GM23338 (cell line): Measurements from ENCODE around the gene AOPEP. TPM values are rescaled to one million over a fixed set of nuclear protein-coding genes. Genes with fewer than 3 reads are reported as not detected.

Source experiments
- ATAC-seq: fragments of 200-7000 bp; cut with Tn5 transposase; 3 replicates; pipeline ENCODE4 v1.9.1; 2020
- DNase-seq: peaks from one replicate; pipeline ENCODE4 v3.0.0-alpha.2; 2015; ENCODE audit warnings: low spot score
- H2AFZ ChIP-seq: fragments of 200-600 bp; sonication (generic); 2 replicates; pipeline ENCODE4 v1.8.0; 2016; ENCODE audit warnings: antibody characterized with exemption, mild to moderate bottlenecking, moderate library complexity
- H3F3A ChIP-seq: fragments of 200-600 bp; sonication (generic); replicated peaks from 2 replicates; pipeline ENCODE4 v1.8.0; 2017; ENCODE audit warnings: antibody characterized with exemption, mixed run types, low read depth
- H3K27ac ChIP-seq: fragments of 200-600 bp; sonication (generic); 2 replicates; pipeline ENCODE4 v1.6.1; 2016; ENCODE audit warnings: low read depth
- H3K27me3 ChIP-seq: fragments of 200-600 bp; sonication (generic); 2 replicates; pipeline ENCODE4 v1.8.0; 2016; ENCODE audit warnings: mild to moderate bottlenecking, mixed run types, moderate library complexity; ENCODE audit not compliant: insufficient read depth
- H3K36me3 ChIP-seq: fragments of 200-600 bp; sonication (generic); 2 replicates; pipeline ENCODE4 v1.8.0; 2016; ENCODE audit warnings: mild to moderate bottlenecking; ENCODE audit not compliant: insufficient read depth
- H3K4me1 ChIP-seq: fragments of 200-600 bp; sonication (generic); 2 replicates; pipeline ENCODE4 v1.8.0; 2016; ENCODE audit warnings: mild to moderate bottlenecking, moderate library complexity; ENCODE audit not compliant: insufficient read depth
- H3K4me2 ChIP-seq: fragments of 200-600 bp; sonication (generic); 2 replicates; pipeline ENCODE4 v1.7.1; 2017; ENCODE audit warnings: mixed run types
- H3K4me3 ChIP-seq: fragments of 200-600 bp; sonication (generic); 2 replicates; pipeline ENCODE4 v1.6.1; 2016; ENCODE audit warnings: mixed run types
- H3K79me2 ChIP-seq: fragments of 200-600 bp; sonication (generic); replicated peaks from 2 replicates; pipeline ENCODE4 v1.8.0; 2017; ENCODE audit warnings: mild to moderate bottlenecking; ENCODE audit not compliant: insufficient read depth
- H3K9me2 ChIP-seq: fragments of 200-600 bp; sonication (generic); 2 replicates; pipeline ENCODE4 v1.8.0; 2017; ENCODE audit not compliant: insufficient read depth
- H4K20me1 ChIP-seq: fragments of 200-600 bp; sonication (generic); replicated peaks from 2 replicates; pipeline ENCODE4 v1.8.0; 2017; ENCODE audit warnings: mild to moderate bottlenecking; ENCODE audit not compliant: insufficient read depth
- H3K27ac Mint-ChIP-seq: 2 replicates; pipeline ENCODE4 v1.8.0; 2020; ENCODE audit warnings: inconsistent platforms, mild to moderate bottlenecking, moderate library complexity, mixed read lengths
- H3K27me3 Mint-ChIP-seq: 3 replicates; pipeline ENCODE4 v1.8.0; 2022; ENCODE audit warnings: low read depth, mild to moderate bottlenecking, moderate library complexity, mixed read lengths, inconsistent platforms; ENCODE audit not compliant: insufficient read depth, poor library complexity
- H3K36me3 Mint-ChIP-seq: 3 replicates; pipeline ENCODE4 v1.8.0; 2021; ENCODE audit warnings: low read depth, mild to moderate bottlenecking, inconsistent platforms, moderate library complexity, mixed read lengths
- H3K4me1 Mint-ChIP-seq: 3 replicates; pipeline ENCODE4 v1.8.0; 2020; ENCODE audit warnings: mild to moderate bottlenecking, inconsistent platforms, mixed read lengths
- H3K4me3 Mint-ChIP-seq: 3 replicates; pipeline ENCODE4 v1.8.0; 2021; ENCODE audit warnings: moderate library complexity, mild to moderate bottlenecking, inconsistent platforms, mixed read lengths
- H3K9me3 Mint-ChIP-seq: 3 replicates; pipeline ENCODE4 v1.8.0; 2020; ENCODE audit warnings: moderate library complexity, mild to moderate bottlenecking, inconsistent platforms, mixed read lengths
- CREB1 ChIP-seq: fragments of 250-450 bp; sonication (Bioruptor Pico); IDR thresholded peaks from 2 replicates; pipeline ENCODE4 v1.5.0; 2020; ENCODE audit warnings: low read depth, mild to moderate bottlenecking, moderate library complexity
- EZH2 ChIP-seq: fragments of 200-600 bp; sonication (generic); IDR thresholded peaks from one replicate; pipeline ENCODE4 v1.8.0; 2017; ENCODE audit warnings: antibody characterized with exemption, mild to moderate bottlenecking, low read depth; ENCODE audit not compliant: unreplicated experiment
- EZH2phosphoT487 ChIP-seq: fragments of 200-600 bp; sonication (generic); IDR thresholded peaks from one replicate; pipeline ENCODE4 v1.8.1; 2018; ENCODE audit warnings: antibody characterized with exemption; ENCODE audit not compliant: unreplicated experiment
- JUNB ChIP-seq: IDR thresholded peaks from one replicate; pipeline ENCODE4 v1.6.1; 2016; ENCODE audit warnings: antibody characterized with exemption; ENCODE audit not compliant: unreplicated experiment
- NANOG ChIP-seq: IDR thresholded peaks from 2 replicates; pipeline ENCODE4 v1.6.1; 2016; ENCODE audit warnings: antibody characterized with exemption, borderline replicate concordance
- POLR2AphosphoS5 ChIP-seq: IDR thresholded peaks from 2 replicates; pipeline ENCODE4 v1.6.1; 2016; ENCODE audit warnings: antibody characterized with exemption, low read depth
- STAT1 ChIP-seq: IDR thresholded peaks from one replicate; pipeline ENCODE4 v1.6.1; 2016; ENCODE audit warnings: antibody characterized with exemption; ENCODE audit not compliant: unreplicated experiment
- ZNF114 ChIP-seq: fragments of 250-450 bp; sonication (Bioruptor Pico); IDR thresholded peaks from 2 replicates; pipeline ENCODE4 v1.5.0; 2020; ENCODE audit warnings: mild to moderate bottlenecking, moderate library complexity
- ZNF331 ChIP-seq: fragments of 250-450 bp; sonication (Bioruptor Pico); IDR thresholded peaks from 2 replicates; pipeline ENCODE4 v1.5.0; 2020; ENCODE audit warnings: low read depth, mild to moderate bottlenecking, moderate library complexity
- polyA plus RNA-seq: library from polyadenylated mRNA; unstranded; fragments of >200 nt; fragmentation: Nextera tagmentation; extraction: Ambion mirVana; gene quantifications from 2 replicates; pipeline ENCODE4 v1.2.1, GENCODE V29; 2016
- total RNA-seq: library from RNA; depleted of rRNA; stranded (reverse); fragments of >200 nt; shearing (Covaris generic); gene quantifications from 2 replicates; pipeline ENCODE4 v1.2.3, GENCODE V29; 2014
- TF ChIP-seq, protein P1 (sequence below): IDR thresholded peaks from 2 replicates; pipeline ENCODE4 v1.6.1; 2016; ENCODE audit warnings: antibody characterized with exemption
- TF ChIP-seq, protein P2 (sequence below), 2 experiments: fragments of 200-600 bp in 1 of 2; sonication (generic) in 1 of 2; conservative IDR thresholded peaks; 2 replicates each; pipeline versions ENCODE4 v1.5.1 to v1.6.1; 2016 to 2017; ENCODE audit warnings: antibody characterized with exemption in 2 of 2, low read depth in 2 of 2, mild to moderate bottlenecking in 2 of 2, moderate library complexity in 1 of 2

The AOPEP gene
- total and polyA plus RNA-seq, 2 experiments from 2014 or later = 7.0 to 16.5 TPM

DNA sequence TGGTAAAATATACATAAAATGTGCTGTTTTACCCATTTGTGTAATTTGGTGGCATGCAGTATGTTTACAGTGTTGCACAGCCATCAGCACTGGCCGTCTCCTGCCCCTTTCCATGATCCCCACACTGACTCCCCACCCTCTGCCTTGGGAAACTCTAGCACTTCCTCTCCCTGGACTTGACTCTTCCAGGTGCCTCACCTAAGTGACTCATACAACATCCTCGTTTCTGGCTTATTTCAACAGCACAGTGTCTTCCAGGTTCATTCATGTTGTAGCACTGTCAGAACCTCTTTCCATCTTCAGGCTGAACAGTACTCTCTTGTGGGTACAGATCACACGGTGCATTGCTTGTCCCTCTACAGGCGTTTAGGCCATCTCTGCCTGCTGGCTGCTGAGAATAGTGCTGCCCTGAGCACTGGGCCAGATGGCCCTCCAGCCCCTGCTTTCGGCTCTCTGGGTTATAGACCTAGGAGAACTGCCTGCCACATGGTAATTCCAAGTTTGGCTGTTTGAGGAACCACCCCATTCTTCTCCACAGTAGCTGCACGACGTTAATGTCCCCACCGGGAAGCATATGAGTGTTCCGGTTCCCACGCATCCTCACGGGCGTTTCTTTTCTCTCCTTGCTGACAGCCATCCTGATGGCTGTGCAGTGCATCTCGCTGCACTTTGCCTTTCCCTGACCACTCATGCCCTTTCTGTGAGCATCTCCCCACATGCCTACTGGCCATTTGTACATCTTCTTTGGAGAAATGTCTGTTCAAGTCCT is 379.2 kb downstream of the AOPEP start (continued):
- TF ChIP-seq, protein P1, sequence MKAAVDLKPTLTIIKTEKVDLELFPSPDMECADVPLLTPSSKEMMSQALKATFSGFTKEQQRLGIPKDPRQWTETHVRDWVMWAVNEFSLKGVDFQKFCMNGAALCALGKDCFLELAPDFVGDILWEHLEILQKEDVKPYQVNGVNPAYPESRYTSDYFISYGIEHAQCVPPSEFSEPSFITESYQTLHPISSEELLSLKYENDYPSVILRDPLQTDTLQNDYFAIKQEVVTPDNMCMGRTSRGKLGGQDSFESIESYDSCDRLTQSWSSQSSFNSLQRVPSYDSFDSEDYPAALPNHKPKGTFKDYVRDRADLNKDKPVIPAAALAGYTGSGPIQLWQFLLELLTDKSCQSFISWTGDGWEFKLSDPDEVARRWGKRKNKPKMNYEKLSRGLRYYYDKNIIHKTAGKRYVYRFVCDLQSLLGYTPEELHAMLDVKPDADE = no peak
- no peak for TF ChIP-seq POLR2AphosphoS5
- TF ChIP-seq CREB1 (CRISPR knock-in tag) = no peak
- TF ChIP-seq, protein P2, sequence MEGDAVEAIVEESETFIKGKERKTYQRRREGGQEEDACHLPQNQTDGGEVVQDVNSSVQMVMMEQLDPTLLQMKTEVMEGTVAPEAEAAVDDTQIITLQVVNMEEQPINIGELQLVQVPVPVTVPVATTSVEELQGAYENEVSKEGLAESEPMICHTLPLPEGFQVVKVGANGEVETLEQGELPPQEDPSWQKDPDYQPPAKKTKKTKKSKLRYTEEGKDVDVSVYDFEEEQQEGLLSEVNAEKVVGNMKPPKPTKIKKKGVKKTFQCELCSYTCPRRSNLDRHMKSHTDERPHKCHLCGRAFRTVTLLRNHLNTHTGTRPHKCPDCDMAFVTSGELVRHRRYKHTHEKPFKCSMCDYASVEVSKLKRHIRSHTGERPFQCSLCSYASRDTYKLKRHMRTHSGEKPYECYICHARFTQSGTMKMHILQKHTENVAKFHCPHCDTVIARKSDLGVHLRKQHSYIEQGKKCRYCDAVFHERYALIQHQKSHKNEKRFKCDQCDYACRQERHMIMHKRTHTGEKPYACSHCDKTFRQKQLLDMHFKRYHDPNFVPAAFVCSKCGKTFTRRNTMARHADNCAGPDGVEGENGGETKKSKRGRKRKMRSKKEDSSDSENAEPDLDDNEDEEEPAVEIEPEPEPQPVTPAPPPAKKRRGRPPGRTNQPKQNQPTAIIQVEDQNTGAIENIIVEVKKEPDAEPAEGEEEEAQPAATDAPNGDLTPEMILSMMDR (conservative IDR thresholded peaks at IDR 0.05; ENCODE audit: low read depth in 2 of 2) = no peak
- TF ChIP-seq ZNF114 (CRISPR knock-in tag) = no peak
- TF ChIP-seq EZH2 = no peak
- TF ChIP-seq ZNF331 (CRISPR knock-in tag) = no peak
- TF ChIP-seq EZH2phosphoT487 = no peak
- TF ChIP-seq STAT1 = no peak
- TF ChIP-seq NANOG = no peak
- no peak for TF ChIP-seq JUNB

DNA sequence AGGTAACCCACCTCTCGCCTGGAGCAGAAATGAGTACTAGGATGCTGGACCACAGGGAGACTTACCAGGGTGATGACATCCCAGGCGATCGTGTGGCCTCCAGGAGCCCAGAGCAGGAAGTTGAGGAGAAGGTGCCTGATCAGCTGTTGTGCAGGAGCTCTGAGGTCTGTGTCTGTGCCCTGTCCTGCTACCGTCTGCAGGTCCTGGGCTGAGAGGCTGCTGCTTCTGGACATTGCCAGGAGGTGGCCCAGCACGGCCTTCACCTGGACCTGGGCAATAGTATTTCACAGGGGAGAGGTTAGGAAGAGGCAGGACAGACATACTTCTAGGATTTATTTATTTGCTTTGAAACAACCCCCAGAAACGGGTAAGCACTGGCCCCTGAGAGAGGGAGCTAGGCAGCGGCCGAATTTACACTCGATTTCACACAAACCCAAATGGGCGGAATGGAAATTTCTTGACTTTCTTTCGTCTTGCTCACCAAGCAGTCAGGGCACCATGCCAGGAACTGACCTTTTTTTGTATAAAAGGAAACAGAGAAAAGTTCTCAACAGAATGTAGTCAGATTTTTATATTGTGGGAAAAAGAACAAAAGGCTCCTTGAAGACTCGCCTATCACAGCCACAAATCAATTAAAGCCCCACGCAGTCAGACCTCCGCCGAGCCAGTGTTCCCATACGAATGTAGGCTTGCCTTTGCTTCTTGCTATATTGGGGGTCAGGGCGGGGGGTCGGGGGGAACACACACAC is 380.7 kb downstream of the AOPEP start:
- Mint-ChIP-seq H3K27me3 (peaks cover 13% of the 10 kb centered on the region), H3K27ac (no peak overlapping the region), H3K4me1 (peaks cover 9% of the 10 kb centered on the region), H3K9me3 (no peaks in the 10 kb centered on the region), H3K36me3 (peaks cover 7% of the 10 kb centered on the region; the same call in 2 of the 3 replicates), H3K4me3 (no peak overlapping the region)
- H3K4me2 ChIP-seq = no peak overlapping the region
- DNase-seq = no peak
- ATAC-seq = no peak
- 0 out of 2 replicates have a peak, but pooled peaks cover 4% of the 10 kb centered on the region for H3K36me3 ChIP-seq
- H3K4me1 ChIP-seq = no peaks in the 10 kb centered on the region; the same call in 1 of the 2 replicates
- no peak overlapping the region for H3K4me3 ChIP-seq
- no peaks in the 10 kb centered on the region for H3F3A ChIP-seq
- no peaks in the 10 kb centered on the region for H3K79me2 ChIP-seq
- no peaks in the 10 kb centered on the region for H3K27me3 ChIP-seq
- H2AFZ ChIP-seq = no peak overlapping the region
- no peaks in the 10 kb centered on the region for H4K20me1 ChIP-seq
- H3K27ac ChIP-seq = no peak overlapping the region
- H3K9me2 ChIP-seq = no peaks in the 10 kb centered on the region
- TF ChIP-seq JUNB (no peak), NANOG (no peak), POLR2AphosphoS5 (no peak), ZNF114 (CRISPR knock-in tag) (no peak), EZH2phosphoT487 (no peak), ZNF331 (CRISPR knock-in tag) (no peak), CREB1 (CRISPR knock-in tag) (no peak)
- TF ChIP-seq, protein P2 (conservative IDR thresholded peaks at IDR 0.05; ENCODE audit: low read depth in 2 of 2) = no peak
